Endothelial cell of umbilical vein (primary cell): ENCODE results near the gene FILIP1L.

ENCODE experiments used
- EZH2 ChIP-seq: IDR thresholded peaks from 2 replicates; pipeline ENCODE4 v1.6.1; 2012; ENCODE audit warnings: borderline replicate concordance, low read depth, mild to moderate bottlenecking, moderate library complexity, low read length, inconsistent platforms; ENCODE audit not compliant: severe bottlenecking
- FOS ChIP-seq: IDR thresholded peaks from 2 replicates; pipeline ENCODE4 v1.6.1; 2011; ENCODE audit warnings: mild to moderate bottlenecking, low read length, moderate library complexity, borderline replicate concordance; ENCODE audit not compliant: insufficient read depth
- JUN ChIP-seq: IDR thresholded peaks from 2 replicates; pipeline ENCODE4 v1.6.1; 2011; ENCODE audit warnings: borderline replicate concordance, low read depth; ENCODE audit not compliant: insufficient read length, insufficient read depth
- MYC ChIP-seq: IDR thresholded peaks from one replicate; pipeline ENCODE4 v1.6.1; 2011; ENCODE audit warnings: mild to moderate bottlenecking, low read depth, low read length
- POLR2A ChIP-seq: IDR thresholded peaks from 2 replicates; pipeline ENCODE4 v1.6.1; 2012; ENCODE audit warnings: low read depth, mild to moderate bottlenecking, control low read depth, low read length
- POLR2AphosphoS5 ChIP-seq: IDR thresholded peaks from 2 replicates; pipeline ENCODE4 v1.6.1; 2012; ENCODE audit warnings: low read depth, mild to moderate bottlenecking, control low read depth, low read length, moderate library complexity; ENCODE audit not compliant: insufficient read depth
- TF ChIP-seq, protein P1 (sequence below), 2 donors: IDR thresholded peaks; 1 replicate in 1 of 2; 2 replicates in 1 of 2; pipeline ENCODE4 v1.5.1; 2011; ENCODE audit warnings: low read length in 2 of 2, mild to moderate bottlenecking in 2 of 2, moderate library complexity in 2 of 2, control low read depth in 1 of 2, inconsistent platforms in 1 of 2, low read depth in 1 of 2; ENCODE audit not compliant: insufficient read depth in 1 of 2; ENCODE audit errors: extremely low read depth in 1 of 2

- TF ChIP-seq, protein P1, sequence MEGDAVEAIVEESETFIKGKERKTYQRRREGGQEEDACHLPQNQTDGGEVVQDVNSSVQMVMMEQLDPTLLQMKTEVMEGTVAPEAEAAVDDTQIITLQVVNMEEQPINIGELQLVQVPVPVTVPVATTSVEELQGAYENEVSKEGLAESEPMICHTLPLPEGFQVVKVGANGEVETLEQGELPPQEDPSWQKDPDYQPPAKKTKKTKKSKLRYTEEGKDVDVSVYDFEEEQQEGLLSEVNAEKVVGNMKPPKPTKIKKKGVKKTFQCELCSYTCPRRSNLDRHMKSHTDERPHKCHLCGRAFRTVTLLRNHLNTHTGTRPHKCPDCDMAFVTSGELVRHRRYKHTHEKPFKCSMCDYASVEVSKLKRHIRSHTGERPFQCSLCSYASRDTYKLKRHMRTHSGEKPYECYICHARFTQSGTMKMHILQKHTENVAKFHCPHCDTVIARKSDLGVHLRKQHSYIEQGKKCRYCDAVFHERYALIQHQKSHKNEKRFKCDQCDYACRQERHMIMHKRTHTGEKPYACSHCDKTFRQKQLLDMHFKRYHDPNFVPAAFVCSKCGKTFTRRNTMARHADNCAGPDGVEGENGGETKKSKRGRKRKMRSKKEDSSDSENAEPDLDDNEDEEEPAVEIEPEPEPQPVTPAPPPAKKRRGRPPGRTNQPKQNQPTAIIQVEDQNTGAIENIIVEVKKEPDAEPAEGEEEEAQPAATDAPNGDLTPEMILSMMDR (IDR thresholded peaks at IDR 0.05; ENCODE audit: extremely low read depth in 1 of 2, insufficient read depth in 1 of 2, low read depth in 1 of 2, low read length in 2 of 2): no peak
- TF ChIP-seq POLR2A (no peak), MYC (no peak), EZH2 (no peak), POLR2AphosphoS5 (no peak), JUN (no peak), FOS (no peak)
These were observed 185.2 kb downstream of the FILIP1L start for GRCh38 chr3:99928771-99929744.
